IPS DF 4.7 (cell line): ENCODE measurements around the gene NINJ2.

ENCODE experiments used
- DNase-seq: peaks from one replicate; pipeline ENCODE4 v3.0.0-alpha.2; 2013; ENCODE audit warnings: low spot score; ENCODE audit errors: extremely low read depth

Gene NINJ2

DNA sequence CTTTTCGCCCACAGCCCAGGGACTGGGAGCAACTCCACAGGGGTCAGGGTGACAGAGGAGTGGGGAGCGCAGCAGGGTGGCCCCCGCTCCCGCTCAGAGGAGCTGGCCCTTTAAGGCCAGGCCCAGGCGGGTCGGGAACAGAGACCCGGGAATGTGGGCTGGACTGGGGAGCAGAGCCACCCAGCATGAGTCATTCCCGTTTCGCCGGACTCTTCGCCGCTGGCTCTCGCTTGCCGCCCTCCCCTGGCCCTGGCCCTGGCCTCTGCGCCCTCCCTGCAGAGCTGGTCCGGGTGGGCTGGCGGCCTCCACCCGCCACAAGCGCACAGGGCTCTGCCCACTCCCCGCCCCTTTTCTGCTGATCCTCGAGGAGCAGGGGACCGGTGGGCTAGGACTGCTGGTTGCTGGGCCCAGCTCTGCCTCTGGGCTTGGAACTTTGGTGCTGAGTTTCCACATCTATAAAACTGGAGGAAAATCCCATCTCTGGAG lies 92.8 kb downstream of the NINJ2 start:
- no peak for DNase-seq

DNA sequence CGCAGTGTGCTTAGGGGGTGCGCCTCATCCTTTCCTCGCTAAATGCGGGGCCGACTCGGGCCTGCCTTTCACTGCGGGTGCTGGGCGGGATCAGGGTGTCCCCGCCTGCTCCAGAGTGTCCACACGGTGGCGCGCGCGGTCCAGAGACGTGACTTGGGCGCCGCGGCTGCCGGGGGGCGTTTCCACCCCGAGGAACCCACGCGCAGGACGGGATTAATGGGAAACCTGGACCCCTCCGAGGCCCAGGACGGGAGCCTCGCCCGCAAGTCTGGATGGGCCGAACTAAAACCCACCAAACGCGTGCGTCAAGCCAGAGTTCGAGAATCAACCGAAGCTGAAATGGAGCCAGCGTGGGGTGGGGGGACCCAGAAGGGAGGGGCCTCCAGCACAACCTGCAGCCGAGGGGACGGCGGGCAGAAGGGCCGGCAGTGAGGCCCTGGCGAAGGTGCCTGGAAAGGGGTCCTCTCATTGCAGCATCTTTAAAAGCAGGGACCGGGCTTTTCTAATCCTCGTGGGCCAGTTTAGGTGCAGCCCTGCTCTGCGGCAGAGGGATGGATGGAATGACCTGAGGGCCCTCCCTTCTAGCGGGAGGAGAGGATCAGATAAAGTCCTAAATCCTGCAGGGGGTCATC lies 93.3 kb downstream of the NINJ2 start:
- no peak for DNase-seq

DNA sequence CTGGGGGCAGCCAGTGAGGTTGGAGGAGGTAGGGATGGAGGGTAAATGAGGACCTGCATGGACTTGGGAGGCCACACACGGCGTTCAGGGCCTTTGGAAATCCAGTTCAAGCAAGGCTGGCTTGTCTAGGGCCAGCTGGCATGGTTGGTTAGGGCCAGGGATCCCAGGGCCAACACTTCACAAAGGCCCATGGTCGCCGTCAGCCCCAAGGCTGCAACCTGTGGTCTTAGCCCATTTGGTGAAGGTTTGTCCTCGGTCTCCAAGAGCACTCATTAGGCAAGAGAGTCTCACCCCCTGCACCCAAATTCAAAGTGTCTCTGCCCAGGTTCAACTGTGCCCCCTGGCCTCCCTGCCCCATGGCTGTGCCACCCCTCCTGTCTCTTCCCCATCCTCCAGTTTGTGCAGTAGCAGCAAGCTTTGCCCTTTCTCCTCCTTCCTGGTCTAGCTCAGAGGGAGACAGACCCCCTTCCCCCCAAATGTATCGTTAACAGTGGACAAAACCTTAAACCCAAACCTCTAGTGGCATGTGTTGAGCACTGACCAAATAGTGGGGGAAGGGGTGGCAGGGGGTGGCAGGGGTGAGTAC lies 94.1 kb downstream of the NINJ2 start:
- DNase-seq = no peak

DNA sequence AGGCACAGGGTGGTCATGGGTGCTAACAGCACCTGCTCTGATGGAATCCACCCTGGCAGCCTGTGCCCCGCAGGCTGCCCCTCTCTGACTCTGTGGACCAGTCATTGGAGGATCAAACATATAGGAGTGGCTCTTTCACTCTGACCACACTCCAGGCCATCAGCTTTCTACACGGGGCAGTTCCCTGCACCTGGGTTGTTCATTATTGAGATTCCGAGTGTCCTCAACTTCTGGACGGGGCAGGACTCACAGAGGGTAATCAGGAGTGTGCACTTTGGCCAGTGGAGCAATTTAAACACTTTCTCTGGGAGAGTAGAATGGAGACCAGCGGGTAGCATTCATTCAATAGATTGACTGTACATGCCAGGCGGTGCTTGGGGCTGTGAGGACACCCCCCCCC lies 94.8 kb downstream of the NINJ2 start:
- no peak for DNase-seq

DNA sequence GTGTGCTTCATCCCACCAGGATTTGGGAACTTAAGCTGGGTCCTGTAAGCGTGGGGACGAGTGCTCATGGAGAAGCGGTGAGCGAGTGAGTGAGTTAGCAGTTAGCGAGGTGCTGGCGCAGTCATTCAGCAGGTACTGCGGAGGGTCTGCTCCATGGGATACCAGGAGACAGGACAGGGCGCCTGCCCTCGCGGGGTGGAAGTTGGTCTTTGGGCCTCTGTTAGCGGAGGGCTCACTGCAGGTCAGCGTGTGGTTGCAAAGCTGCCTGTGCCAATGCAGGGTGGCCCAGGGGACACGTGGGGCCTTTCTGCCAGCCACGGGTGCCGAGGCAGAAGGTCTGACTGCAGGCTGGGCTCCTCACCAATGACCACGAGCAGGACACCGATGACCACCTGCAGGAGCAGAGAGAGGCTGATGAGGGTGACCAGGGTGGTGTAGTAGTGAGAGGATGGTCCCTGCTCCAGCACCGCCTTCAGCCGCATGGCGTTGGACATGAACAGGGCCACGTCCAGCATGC lies 97.6 kb downstream of the NINJ2 start:
- DNase-seq = no peak

DNA sequence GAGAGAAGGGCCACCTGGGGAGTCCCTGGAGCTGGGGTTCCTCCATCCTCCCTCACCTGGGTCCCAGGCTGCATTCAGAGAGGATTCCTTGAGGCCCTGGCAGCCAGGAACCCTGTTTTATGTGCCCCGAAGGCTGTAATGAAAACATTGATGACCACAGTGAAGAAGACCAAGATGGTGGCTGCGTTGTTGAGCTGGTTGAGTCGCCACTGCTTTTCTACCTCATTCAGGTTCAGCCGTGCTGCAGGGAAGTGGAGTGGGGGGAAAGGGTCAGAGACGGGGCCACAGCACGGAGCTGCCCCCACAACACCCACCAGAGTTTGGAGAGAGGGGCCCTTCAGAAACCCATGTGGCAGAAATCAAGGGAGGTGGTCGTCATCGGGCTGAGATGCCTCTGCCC lies 98.1 kb downstream of the NINJ2 start:
- no peak for DNase-seq

DNA sequence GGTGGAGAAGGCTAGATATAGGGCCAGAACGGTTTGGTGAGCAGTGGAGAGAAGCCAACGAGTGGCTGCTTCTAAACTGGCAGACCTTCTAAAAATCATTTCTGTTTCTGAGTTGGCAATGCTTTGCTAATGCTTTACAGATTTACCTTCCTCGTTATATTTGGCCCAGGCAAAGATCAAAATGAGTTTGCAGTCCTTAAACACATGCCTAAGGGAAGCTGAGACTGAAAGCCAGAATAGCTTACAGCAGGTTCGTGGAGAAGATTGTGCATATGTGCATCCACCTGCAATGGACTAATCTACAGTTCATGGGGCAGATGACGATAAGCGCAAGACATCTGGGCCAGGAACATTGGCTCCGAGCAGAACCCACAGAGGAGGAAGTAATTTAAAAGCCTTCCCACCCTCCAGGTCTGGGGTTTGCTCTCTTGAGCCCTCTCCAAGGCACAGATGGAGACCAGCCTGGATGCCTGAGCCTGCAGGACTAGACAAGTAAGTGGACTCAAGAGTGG lies 99.4 kb downstream of the NINJ2 start:
- DNase-seq = no peak

DNA sequence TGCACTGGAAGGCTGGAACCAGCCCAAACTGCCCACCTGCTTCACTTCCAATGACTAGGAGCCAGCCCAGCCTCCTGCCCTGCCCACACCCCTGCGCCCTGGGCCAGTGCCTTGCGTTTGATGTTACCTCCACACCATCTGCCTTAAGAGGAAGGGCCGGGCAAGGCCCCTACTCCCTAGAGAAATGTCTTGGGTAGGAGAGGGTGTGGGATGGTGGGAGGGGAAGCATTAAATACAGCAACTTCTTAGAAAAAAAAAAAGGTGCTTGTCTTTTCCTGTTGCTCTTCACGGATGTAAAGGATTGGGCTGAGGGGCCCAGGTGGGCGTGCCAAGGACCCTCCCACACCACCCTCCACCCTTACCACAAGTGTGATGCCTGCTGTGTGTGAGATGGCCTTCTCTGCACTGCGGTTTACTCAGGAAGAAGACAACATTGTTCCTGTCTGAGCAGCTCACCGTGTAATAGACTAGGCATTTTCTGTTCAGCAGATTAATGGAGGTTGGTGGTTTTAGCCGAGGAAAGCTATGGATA lies 99.9 kb downstream of the NINJ2 start:
- no peak for DNase-seq

DNA sequence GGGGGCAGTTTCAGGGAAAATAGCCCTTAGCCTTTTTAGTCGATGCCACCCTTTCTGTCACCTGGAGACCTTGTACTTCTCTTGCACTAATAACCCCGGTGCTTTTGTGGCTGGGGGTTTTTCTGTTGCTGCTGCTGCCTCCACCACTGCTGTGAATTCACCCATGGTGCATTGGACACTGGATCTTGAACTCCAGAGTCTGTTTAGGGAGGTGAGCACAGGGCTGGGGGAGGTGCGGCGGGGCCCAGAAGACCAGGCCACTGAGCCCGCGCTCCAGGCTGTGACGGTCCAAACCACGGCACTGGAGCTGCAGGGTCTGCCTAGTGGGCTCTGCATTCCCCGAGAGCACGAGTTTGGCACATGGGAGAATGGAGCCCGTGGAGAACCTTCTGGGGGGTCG lies 100.6 kb downstream of the NINJ2 start:
- DNase-seq = no peak

DNA sequence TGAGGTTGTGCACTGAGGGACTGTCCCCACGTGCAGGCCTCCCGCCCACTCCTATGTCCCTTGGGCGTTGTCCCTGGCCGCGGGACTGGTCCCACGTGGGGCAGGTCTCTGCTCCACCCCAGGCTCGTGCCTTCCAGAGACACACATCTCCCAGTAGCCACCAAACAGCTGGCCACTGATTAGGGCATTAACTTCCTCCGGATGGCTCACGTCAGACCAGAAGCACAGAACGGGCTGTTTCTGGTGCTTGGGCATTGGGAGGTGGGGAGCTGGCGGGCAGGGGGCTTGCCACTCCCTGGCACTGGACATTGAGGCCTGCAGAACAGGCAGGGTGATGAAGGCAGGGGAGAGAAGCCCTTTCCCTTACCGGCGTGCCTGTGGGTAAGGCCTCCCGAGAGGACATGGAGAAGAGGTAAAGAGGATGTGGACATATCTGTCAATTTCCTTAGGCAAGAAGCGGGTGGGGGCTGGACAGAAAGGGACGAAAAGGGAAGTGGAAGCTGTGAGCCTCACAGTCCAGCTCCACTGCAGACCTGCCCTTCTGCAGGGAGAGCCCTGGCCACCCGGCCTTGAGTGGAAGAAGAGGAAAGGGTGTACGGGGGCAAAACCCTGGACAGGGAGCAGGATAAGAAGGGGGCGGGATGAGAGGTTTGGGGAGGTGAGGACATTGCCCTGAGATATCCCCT lies 101.2 kb downstream of the NINJ2 start:
- no peak for DNase-seq

DNA sequence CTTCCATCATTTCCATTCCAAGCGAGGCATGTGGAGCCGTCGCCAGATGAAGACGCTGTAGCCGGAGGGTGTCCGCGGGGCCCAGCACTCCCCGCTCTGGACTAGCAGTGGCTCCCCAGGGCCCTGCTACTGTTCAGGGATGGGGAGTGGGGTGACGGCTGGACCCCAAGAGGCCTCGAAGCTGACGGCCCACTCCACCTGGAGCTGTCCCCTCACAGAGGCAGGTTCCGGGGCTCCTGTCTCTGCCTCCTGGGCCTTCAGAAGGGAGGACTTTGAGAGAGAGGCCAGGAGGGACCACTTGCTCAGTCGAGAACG lies 101.9 kb downstream of the NINJ2 start:
- DNase-seq = no peak

DNA sequence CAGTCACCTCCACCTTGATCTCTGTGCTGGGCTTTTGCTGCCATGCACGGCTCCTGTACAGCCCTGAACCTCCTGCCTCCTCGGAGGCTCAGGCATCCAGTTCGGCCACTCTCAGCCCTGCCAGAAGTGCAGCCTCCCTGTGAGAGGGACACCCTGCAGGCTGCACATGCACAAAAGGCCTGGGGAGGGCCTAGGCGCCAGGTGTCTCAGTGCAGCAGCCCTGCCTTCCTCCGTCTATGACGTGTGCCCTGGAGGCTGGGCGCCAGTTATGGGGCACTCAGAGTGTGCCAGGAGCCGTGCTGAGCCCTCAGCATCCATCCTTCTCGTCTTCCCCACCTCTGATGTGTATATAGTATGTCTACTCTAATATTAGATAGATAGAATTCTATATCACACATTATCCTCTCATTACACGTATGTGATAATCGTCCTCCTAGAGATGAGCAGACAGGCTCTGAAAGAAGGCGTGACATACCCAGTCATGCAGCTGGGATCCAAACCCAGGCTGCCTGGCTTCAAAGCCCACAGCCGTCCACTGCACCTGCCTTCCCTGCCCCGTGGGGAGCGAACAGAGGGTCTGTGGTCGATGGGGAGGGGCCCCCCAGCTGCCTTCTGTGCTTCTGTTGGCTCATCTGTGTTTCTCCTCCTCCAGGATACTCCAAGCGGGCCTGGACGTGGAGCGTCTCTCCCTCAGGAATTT lies 102.4 kb downstream of the NINJ2 start:
- DNase-seq = no peak

DNA sequence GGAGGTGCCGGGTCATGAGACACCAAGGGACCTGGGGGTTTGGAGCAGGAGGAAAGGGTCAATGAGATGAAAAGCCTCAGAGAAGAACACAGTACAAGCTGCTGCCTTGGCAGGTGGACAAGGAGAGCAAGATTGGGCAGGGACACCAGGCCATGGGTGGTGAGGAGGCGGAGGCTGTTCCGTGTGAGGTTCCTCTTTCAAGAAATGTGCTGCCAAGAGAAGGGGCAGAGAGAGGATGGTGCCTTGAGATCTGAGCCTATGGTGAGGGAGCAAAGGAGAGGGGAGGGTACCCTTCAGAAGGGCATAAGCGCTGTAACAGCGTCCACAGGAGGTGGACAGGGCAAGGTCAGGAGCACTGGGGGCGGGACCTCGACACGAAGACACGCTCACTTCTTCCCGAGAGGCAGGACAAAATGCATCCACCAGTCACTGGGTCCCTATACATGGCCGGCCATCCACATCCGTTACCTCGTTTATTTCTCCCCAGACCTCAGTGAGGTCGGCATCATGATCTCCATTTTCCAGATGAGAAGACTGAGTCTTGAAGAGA lies 103.3 kb downstream of the NINJ2 start:
- no peak for DNase-seq

DNA sequence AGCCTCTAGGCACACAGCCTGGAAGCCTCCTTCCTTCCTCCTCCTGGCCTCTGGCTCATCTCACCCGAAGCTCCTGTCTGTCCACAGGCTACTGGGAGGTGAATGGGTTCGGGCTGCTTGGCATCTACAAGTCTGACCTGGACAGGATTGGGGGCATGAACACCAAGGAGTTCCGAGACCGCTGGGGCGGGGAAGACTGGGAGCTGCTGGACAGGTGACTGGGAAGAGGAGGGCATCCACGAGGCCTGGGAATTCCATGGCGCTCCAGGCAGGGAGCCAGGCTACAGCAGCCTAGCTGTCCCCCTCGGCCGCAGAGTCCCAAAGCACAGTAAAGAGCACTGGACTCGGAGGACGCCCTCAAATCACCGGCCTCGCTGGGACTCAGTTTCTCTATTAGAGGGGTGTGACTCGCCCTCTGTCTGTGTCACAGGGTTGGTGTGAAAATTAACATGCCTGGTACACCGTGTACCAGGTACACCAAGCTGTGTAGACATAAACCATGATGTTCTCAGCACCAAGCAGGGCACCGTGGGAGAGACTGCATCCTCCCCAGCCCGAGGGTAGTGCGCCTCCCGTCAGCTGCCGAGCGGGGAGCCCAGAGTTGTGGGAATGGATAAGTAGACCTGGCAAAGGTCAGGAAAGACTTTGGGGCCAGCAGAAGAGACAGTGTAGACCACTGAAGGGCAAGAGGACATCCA lies 103.9 kb downstream of the NINJ2 start:
- no peak for DNase-seq

DNA sequence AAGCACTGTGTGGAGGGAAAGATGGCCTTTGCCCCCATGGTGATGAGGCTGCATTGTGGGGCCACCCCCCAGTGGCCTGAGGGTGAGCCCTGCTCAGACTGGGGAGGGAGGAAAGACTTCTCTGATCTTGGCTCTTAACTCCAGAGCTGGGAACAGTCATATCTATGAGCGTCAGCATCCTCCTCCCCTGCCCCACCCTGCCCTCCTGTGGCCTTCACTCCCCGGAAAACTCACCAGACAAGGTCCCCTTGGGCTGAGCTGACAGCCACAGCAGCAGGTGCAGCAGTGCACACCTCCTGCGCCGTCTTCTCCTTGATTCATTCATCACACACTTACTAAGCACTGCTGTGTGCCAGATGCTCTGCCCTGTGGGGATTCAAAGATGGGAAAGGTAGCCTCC lies 104.7 kb downstream of the NINJ2 start:
- no peak for DNase-seq

DNA sequence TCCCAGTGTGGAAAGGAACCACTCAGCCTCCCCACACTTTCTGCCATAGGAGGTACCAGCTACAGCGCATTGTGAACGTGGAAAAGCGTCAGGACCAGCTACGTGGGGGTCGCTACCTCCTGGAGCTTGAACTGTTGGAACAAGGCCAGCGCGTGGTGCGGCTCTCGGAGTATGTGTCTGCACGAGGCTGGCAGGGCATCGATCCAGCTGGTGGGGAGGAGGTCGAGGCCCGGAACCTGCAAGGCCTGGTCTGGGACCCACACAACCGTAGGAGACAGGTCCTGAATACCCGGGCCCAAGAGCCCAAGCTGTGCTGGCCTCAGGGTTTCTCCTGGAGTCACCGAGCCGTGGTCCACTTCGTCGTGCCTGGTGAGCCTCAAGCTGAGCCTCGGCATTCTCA lies 106.7 kb downstream of the NINJ2 start:
- DNase-seq = no peak

DNA sequence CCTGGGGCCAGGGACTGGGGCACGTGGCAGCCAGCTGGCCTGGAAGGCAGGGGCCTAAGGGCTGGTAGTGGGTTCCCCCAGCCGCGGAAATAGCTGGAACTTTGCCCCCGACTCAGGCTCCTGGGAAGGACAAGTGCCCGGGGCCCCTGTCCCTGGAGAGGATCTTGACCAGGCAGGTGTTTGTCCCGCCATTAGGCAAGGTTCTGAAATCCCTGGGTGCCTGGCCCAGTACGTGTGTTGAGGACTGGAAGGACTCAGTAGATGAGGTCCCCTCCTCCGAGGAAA lies 109.3 kb downstream of the NINJ2 start:
- no peak for DNase-seq

DNA sequence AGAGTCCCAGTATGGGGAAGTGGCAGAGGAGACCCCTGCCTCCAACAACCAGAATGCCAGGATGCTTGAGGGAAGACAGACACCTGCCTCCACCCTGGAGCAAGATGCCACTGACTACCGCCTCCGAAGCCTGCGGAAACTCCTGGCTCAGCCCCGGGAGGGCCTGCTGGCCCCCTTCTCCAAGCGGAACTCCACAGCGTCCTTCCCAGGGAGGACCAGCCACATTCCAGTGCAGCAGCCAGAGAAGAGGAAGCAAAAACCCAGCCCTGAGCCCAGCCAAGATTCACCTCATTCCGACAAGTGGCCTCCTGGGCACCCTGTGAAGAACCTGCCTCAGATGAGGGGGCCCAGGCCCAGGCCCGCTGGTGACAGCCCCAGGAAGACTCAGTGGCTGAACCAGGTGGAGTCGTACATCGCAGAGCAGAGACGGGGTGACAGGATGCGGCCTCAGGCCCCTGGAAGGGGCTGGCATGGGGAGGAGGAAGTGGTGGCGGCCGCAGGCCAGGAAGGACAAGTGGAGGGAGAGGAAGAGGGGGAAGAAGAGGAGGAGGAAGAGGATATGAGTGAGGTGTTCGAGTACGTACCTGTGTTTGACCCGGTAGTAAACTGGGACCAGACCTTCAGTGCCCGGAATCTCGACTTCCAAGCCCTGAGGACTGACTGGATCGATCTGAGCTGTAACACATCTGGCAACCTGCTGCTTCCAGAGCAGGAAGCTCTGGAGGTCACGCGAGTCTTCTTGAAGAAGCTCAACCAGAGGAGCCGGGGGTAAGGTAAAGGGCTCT lies 109.8 kb downstream of the NINJ2 start:
- no peak for DNase-seq

DNA sequence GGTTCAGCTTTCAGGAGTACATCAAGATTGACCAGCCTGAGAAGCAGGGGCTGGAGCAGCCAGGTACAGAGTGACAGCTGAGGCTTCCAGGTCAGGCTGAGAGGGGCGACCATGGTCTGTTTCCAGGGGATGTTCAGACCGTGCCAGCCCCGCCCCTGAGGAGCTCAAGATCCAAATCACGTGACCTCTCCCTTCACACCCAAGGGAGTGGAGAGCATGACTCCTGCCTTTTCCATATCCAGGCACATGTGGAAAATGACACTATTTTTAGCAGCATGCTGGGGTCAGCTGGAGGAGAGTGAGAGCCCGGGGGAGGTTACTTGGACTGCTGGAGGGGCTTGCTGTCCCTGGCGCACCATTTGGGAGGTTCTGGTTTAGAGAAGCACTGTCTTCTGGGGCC lies 110.8 kb downstream of the NINJ2 start:
- DNase-seq = no peak
